GM12891 (cell line): ENCODE results near the gene C1QTNF5.
A peak's percentile ranks its signal among the peaks of the same experiment; 100 is the strongest.

Experiments
- DNase-seq: peaks from one replicate; pipeline ENCODE4 v3.0.0; 2011; ENCODE audit warnings: low spot score; ENCODE audit not compliant: insufficient read length
- FAIRE-seq: peaks from 2 replicates; lab custom pipeline; 2011; peaks lifted over from hg19 to GRCh38; lab: Jason Lieb, UNC
- PAX5 ChIP-seq: IDR thresholded peaks from 2 replicates; pipeline ENCODE4 v1.6.1; 2011; ENCODE audit warnings: low read length, moderate library complexity, mild to moderate bottlenecking; ENCODE audit not compliant: insufficient read depth, severe bottlenecking
- POLR2A ChIP-seq: IDR thresholded peaks from 2 replicates; pipeline ENCODE4 v1.6.1; 2011; ENCODE audit warnings: low read depth, low read length, control low read depth
- POLR2AphosphoS5 ChIP-seq: IDR thresholded peaks from 2 replicates; pipeline ENCODE4 v1.6.1; 2011; ENCODE audit warnings: low read depth, low read length, control low read depth
- POU2F2 ChIP-seq: IDR thresholded peaks from 2 replicates; pipeline ENCODE4 v1.6.1; 2011; ENCODE audit warnings: low read depth, mild to moderate bottlenecking, control low read depth, low read length, moderate library complexity
- SPI1 ChIP-seq: IDR thresholded peaks from 2 replicates; pipeline ENCODE4 v1.6.1; 2011; ENCODE audit warnings: low read depth, low read length, control low read depth
- TAF1 ChIP-seq: IDR thresholded peaks from 2 replicates; pipeline ENCODE4 v1.6.1; 2011; ENCODE audit warnings: low read depth, low read length, control low read depth

Gene C1QTNF5

DNA sequence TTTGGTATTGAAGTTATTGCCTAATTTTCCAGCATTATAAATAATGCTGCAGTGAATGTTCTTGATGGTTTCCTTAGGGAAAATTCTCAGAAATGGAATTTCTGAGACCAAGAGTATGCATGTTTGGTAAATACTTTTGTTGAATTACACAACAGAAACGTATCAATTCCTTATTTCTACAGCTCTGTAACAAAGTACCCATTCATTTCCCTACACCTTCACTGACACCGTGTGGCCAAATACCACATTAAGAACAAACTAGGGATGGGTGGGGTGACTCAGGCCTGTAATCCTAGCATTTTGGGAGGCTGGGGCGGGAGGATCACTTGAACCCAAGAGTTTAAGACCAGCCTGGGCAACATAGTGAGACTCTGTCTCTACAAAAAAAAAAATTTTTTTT, 45.5 kb downstream of the C1QTNF5 start:
- TF ChIP-seq PAX5 (no peak), TAF1 (no peak), SPI1 (no peak), POLR2AphosphoS5 (no peak), POU2F2 (no peak), POLR2A (no peak)
- DNase-seq (no peak), FAIRE-seq (peak; percentile 60)

DNA sequence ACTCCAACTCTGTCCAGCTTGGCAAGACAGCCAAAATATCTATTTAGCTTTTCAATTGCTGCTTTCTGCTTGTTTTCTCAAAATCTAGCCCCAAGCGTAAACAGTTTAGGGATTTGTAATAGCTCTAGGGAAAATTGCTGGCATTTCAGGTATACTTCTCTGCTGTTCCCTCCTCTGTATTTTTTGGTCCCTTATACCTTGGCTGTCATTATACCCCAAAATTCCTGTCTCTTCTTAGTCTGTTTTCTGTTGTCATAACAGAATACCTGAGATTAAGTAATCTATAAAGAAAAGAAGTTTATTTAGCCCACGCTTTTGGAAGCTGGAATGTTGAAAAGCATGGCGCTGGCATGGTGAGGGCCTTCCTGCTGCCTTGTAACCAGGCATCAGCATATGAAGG, 47.2 kb downstream of the C1QTNF5 start:
- TF ChIP-seq PAX5 (no peak), POU2F2 (no peak), SPI1 (no peak), POLR2AphosphoS5 (no peak), TAF1 (no peak), POLR2A (no peak)
- DNase-seq (no peak), FAIRE-seq (no peak)

DNA sequence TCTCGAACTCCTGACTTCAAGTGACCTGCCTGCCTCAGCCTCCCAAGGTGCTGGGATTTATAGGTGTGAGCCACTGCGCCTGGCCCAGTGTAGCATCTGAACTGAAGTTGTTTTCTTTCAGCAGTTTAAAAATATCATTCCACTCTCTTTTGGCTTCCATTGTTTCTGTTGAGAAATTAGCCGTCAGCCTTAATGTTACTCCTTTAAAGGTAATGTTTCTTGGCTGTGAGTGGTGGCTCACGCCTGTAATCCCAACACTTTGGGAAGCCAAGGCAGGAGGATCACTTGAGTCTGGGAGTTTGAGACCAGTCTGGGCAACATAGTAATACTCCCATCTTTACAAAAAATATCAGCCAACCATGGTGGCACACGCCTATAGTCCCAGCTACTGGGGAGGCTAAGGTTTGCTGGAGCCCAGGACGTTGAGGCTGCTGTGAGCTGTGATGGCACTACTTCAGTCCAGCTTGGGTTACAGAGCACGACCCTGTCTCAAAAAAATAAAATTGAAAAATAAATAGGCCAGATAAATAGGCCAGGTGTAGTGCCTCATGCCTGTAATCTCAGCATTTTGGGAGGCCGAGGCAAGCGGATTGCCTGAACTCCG, 49.7 kb downstream of the C1QTNF5 start:
- peak; percentile 38 for FAIRE-seq
- TF ChIP-seq POU2F2 (no peak), TAF1 (no peak), POLR2A (no peak), POLR2AphosphoS5 (no peak), SPI1 (no peak)
- DNase-seq: no peak
